WTC11 (cell line): Measurements from ENCODE around the gene GCDH.

Experiments used
- ESRRA ChIP-seq: sonication (generic); formaldehyde crosslinking; IDR thresholded peaks from 2 replicates; pipeline ENCODE4 v1.8.1; 2022; ENCODE audit warnings: mild to moderate bottlenecking, missing genetic modification reagents, borderline replicate concordance
- NR2C2 ChIP-seq: sonication (generic); formaldehyde crosslinking; IDR thresholded peaks from 2 replicates; pipeline ENCODE4 v1.8.0; 2022; ENCODE audit warnings: mild to moderate bottlenecking, missing genetic modification reagents
- TCF7 ChIP-seq: sonication (generic); formaldehyde crosslinking; IDR thresholded peaks from 2 replicates; pipeline ENCODE4 v1.8.0; 2022; ENCODE audit warnings: mild to moderate bottlenecking, low read depth, missing genetic modification reagents, moderate library complexity
- TF ChIP-seq, protein P1 (sequence below): fragments of 200-600 bp; IDR thresholded peaks from 2 replicates; pipeline ENCODE4 v1.8.0; 2022; ENCODE audit warnings: antibody characterized with exemption

- TF ChIP-seq, protein P1, sequence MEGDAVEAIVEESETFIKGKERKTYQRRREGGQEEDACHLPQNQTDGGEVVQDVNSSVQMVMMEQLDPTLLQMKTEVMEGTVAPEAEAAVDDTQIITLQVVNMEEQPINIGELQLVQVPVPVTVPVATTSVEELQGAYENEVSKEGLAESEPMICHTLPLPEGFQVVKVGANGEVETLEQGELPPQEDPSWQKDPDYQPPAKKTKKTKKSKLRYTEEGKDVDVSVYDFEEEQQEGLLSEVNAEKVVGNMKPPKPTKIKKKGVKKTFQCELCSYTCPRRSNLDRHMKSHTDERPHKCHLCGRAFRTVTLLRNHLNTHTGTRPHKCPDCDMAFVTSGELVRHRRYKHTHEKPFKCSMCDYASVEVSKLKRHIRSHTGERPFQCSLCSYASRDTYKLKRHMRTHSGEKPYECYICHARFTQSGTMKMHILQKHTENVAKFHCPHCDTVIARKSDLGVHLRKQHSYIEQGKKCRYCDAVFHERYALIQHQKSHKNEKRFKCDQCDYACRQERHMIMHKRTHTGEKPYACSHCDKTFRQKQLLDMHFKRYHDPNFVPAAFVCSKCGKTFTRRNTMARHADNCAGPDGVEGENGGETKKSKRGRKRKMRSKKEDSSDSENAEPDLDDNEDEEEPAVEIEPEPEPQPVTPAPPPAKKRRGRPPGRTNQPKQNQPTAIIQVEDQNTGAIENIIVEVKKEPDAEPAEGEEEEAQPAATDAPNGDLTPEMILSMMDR, result no peak
- TF ChIP-seq ESRRA (CRISPR knock-in tag) (no peak), NR2C2 (CRISPR knock-in tag) (no peak), TCF7 (CRISPR knock-in tag) (no peak)
These were observed 16.2 kb downstream of the GCDH start for GRCh38 chr19:12907166-12907565.
